HCT116 (cell line): ENCODE measurements around the gene LIMD2. TPM values are rescaled to one million over a fixed set of nuclear protein-coding genes. Genes with fewer than 3 reads are reported as not detected.
A peak's percentile ranks its signal among the peaks of the same experiment; 100 is the strongest.

Experiments used
- ATAC-seq: fragments of 200-7000 bp; cut with Tn5 transposase; 2 replicates; pipeline ENCODE4 v1.9.1; 2020; ENCODE audit warnings: mild to moderate bottlenecking, moderate library complexity
- BruUV-seq: library from RNA; stranded (reverse); fragments of 400-500 nt; replicated peaks from 2 replicates; lab custom pipeline; 2021; lab: Mats Ljungman, UMichigan
- CTCF ChIA-PET: fragments of 300-600 bp; sonication (Branson Sonifier 250); formaldehyde crosslinking; loops from one replicate; lab custom pipeline; 2021; ENCODE audit warnings: antibody characterized with exemption; lab: Charles Lee
- POLR2A ChIA-PET: fragments of 300-600, 350-600 bp; sonication (Branson Sonifier 250); formaldehyde crosslinking; loops from one replicate; lab custom pipeline; 2021; ENCODE audit warnings: antibody characterized with exemption; lab: Charles Lee
- RAD21 ChIA-PET, 2 experiments: fragments of 300-600 bp; sonication (Branson Sonifier 250); formaldehyde crosslinking; loops; one replicate each; lab custom pipeline; 2023; ENCODE audit warnings: low total read pairs in 2 of 2; ENCODE audit not compliant: uncharacterized antibody in 2 of 2, unreplicated experiment in 2 of 2, low non-redundant PET in 1 of 2; lab: Charles Lee
- DNase-seq: peaks from one replicate; pipeline ENCODE4 v3.0.0-alpha.2; 2010; ENCODE audit warnings: low read depth, low spot score
- H2AFZ ChIP-seq: fragments of 200-600 bp; shearing (Covaris generic), sonication (generic); 2 replicates; pipeline ENCODE4 v1.6.1; 2017; ENCODE audit warnings: low read depth, mixed run types, mixed read lengths, antibody characterized with exemption, low read length; ENCODE audit not compliant: poor library complexity, severe bottlenecking
- H3K27ac ChIP-seq: 2 replicates; pipeline ENCODE4 v1.5.1; 2012; ENCODE audit warnings: low read depth, low read length
- H3K27me3 ChIP-seq: fragments of 200-600 bp; sonication (generic); 2 replicates; pipeline ENCODE4 v1.6.1; 2016; ENCODE audit warnings: mixed run types, low read length, mixed read lengths; ENCODE audit not compliant: insufficient read depth
- H3K36me3 ChIP-seq, 2 experiments: fragments of 200-500 bp in 1 of 2; fragments of 200-600 bp in 1 of 2; sonication (Bioruptor generic) in 1 of 2; sonication (generic) in 1 of 2; 2 replicates each; pipeline versions ENCODE4 v1.5.1 to v1.6.1; 2014 to 2016; ENCODE audit warnings: low read length in 2 of 2, inconsistent platforms in 1 of 2, mixed read lengths in 1 of 2, mixed run types in 1 of 2; ENCODE audit not compliant: insufficient read depth in 2 of 2, control insufficient read depth in 1 of 2
- H3K4me1 ChIP-seq, 2 experiments: fragments of 200-600 bp in 1 of 2; sonication (generic) in 1 of 2; 2 replicates each; pipeline versions ENCODE4 v1.5.1 to v1.6.1; 2012 to 2017; ENCODE audit warnings: low read length in 2 of 2, inconsistent platforms in 1 of 2, mild to moderate bottlenecking in 1 of 2, mixed read lengths in 1 of 2, mixed run types in 1 of 2, moderate library complexity in 1 of 2; ENCODE audit not compliant: insufficient read depth in 2 of 2, control insufficient read depth in 1 of 2
- H3K4me2 ChIP-seq: fragments of 200-600 bp; sonication (generic); 2 replicates; pipeline ENCODE4 v1.6.1; 2017; ENCODE audit warnings: mixed run types, low read length, mixed read lengths
- H3K4me3 ChIP-seq, 2 experiments: fragments of 200-600 bp in 1 of 2; sonication (generic) in 1 of 2; replicated peaks in 1 of 2; 2 replicates each; pipeline ENCODE4 v1.5.1; 2011 to 2016; ENCODE audit warnings: low read length in 2 of 2, control low read depth in 1 of 2, low read depth in 1 of 2, mild to moderate bottlenecking in 1 of 2, mixed read lengths in 1 of 2, mixed run types in 1 of 2
- H3K79me2 ChIP-seq: fragments of 200-600 bp; sonication (generic); 2 replicates; pipeline ENCODE4 v1.6.1; 2017; ENCODE audit warnings: mild to moderate bottlenecking, mixed run types, low read length, moderate library complexity, mixed read lengths; ENCODE audit not compliant: insufficient read depth
- H3K9ac ChIP-seq: fragments of 200-600 bp; sonication (generic); 2 replicates; pipeline ENCODE4 v1.6.1; 2016; ENCODE audit warnings: low read length, mixed read lengths
- H3K9me2 ChIP-seq: fragments of 200-600 bp; sonication (generic), shearing (Covaris generic); 2 replicates; pipeline ENCODE4 v1.6.1; 2017; ENCODE audit warnings: mixed run types, mild to moderate bottlenecking, moderate library complexity; ENCODE audit not compliant: insufficient read depth
- H3K9me3 ChIP-seq, 2 experiments: fragments of 200-500 bp in 1 of 2; fragments of 200-600 bp in 1 of 2; sonication (Bioruptor generic) in 1 of 2; sonication (generic) in 1 of 2; 2 replicates each; pipeline ENCODE4 v1.6.1; 2014 to 2017; ENCODE audit warnings: low read length in 2 of 2, mixed read lengths in 2 of 2, inconsistent platforms in 1 of 2, low read depth in 1 of 2, mild to moderate bottlenecking in 1 of 2, mixed run types in 1 of 2, moderate library complexity in 1 of 2; ENCODE audit not compliant: control insufficient read depth in 1 of 2, insufficient read depth in 1 of 2
- H4K20me1 ChIP-seq: fragments of 200-600 bp; sonication (generic), shearing (Covaris generic); 2 replicates; pipeline ENCODE4 v1.6.1; 2017; ENCODE audit warnings: mixed run types, mild to moderate bottlenecking, moderate library complexity; ENCODE audit not compliant: insufficient read depth
- ATF3 ChIP-seq: IDR thresholded peaks from 2 replicates; pipeline ENCODE4 v1.6.1; 2012
- CBX3 ChIP-seq: IDR thresholded peaks from 2 replicates; pipeline ENCODE4 v1.6.1; 2012; ENCODE audit warnings: low read depth
- CEBPB ChIP-seq: IDR thresholded peaks from 2 replicates; pipeline ENCODE4 v1.6.1; 2012; ENCODE audit warnings: low read depth
- EGR1 ChIP-seq: IDR thresholded peaks from 2 replicates; pipeline ENCODE4 v1.6.1; 2012; ENCODE audit warnings: low read depth
- ELF1 ChIP-seq: IDR thresholded peaks from 2 replicates; pipeline ENCODE4 v1.6.1; 2012; ENCODE audit warnings: low read depth, borderline replicate concordance
- EZH2 ChIP-seq: fragments of 200-600 bp; sonication (generic); IDR thresholded peaks from 2 replicates; pipeline ENCODE4 v1.6.1; 2017; ENCODE audit warnings: antibody characterized with exemption, mixed run types
- JUND ChIP-seq: IDR thresholded peaks from 2 replicates; pipeline ENCODE4 v1.6.1; 2012
- MAX ChIP-seq: IDR thresholded peaks from 2 replicates; pipeline ENCODE4 v1.6.1; 2012
- RAD21 ChIP-seq: IDR thresholded peaks from 2 replicates; pipeline ENCODE4 v1.6.1; 2012; ENCODE audit warnings: low read depth, mild to moderate bottlenecking
- ZBTB33 ChIP-seq: IDR thresholded peaks from 2 replicates; pipeline ENCODE4 v1.6.1; 2011; ENCODE audit warnings: mild to moderate bottlenecking, low read length, moderate library complexity; ENCODE audit not compliant: insufficient replicate concordance; ENCODE audit errors: extremely low read depth
- ZFX ChIP-seq: fragments of 450-650 bp; IDR thresholded peaks from 2 replicates; pipeline ENCODE4 v1.6.1; 2017
- ZNF274 ChIP-seq: fragments of 200-500 bp; sonication (Bioruptor generic); IDR thresholded peaks from 2 replicates; pipeline ENCODE4 v1.6.1; 2014; ENCODE audit warnings: mild to moderate bottlenecking, low read depth, low read length, inconsistent platforms
- intact Hi-C: fragments of 100-400 bp; cut with micrococcal nuclease; formaldehyde crosslinking; loops from 2 replicates; pipeline ENCODE4 v1.10.0; 2022
- total RNA-seq: library from RNA; stranded (reverse); gene quantifications from one replicate; pipeline ENCODE4 v1.2.1, GENCODE V29; 2021; ENCODE audit not compliant: unreplicated experiment
- TF ChIP-seq, protein P1 (sequence below): IDR thresholded peaks from 2 replicates; pipeline ENCODE4 v1.6.1; 2012; ENCODE audit warnings: low read depth
- TF ChIP-seq, protein P2 (sequence below), 3 experiments: fragments of 200-600 bp in 1 of 3; sonication (generic) in 1 of 3; IDR thresholded peaks in 2 of 3; conservative IDR thresholded peaks in 1 of 3; 2 replicates each; pipeline ENCODE4 v1.5.1; 2012 to 2017; ENCODE audit warnings: low read depth in 2 of 3, low read length in 2 of 3, antibody characterized with exemption in 1 of 3, borderline replicate concordance in 1 of 3, control low read depth in 1 of 3, mild to moderate bottlenecking in 1 of 3, mixed read lengths in 1 of 3, mixed run types in 1 of 3, moderate library complexity in 1 of 3; ENCODE audit not compliant: insufficient read depth in 1 of 3

Gene LIMD2
- total RNA-seq, 1 experiment from 2014 or later, result 8.4 TPM

DNA sequence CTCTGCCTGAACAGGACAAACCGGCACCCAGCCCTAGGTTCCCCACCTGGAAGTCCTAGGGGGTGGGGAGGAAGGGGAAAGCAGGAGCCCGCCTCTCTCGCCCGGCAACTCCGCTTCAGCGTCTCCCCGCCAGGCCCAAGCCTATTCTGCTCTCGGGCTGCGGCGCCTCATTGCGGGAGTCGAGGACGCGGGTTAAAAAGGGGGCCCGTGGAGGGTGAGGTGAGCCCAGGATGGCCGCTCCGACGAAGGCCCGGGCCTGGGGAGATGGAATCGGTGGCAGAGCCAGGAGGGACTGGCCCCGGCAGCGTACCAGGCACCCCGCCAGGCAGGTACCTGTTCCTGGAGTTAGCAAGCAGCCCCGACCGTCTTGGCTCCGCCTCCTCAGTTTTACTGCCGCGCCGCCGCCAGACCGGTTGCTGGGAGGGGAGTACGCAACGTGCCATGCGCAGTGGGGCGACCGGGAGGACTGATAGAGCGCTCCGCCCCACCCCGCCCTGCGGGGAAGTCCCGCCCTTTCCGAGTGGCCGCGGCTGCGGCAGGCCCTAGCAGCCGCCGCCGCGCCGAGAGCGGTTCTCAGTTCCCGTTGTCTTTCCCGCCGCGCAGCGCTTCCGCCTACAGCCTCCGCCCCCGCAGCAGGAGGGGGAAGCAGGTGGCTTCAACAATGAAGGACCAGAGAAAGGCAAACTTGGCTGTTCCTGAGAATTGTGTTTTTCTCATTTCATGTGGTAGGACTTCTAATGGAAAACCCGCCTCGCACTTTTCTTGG, 41.7 kb upstream of the LIMD2 start, which contains the start of gene STRADA (continued):
- TF ChIP-seq, protein P1, sequence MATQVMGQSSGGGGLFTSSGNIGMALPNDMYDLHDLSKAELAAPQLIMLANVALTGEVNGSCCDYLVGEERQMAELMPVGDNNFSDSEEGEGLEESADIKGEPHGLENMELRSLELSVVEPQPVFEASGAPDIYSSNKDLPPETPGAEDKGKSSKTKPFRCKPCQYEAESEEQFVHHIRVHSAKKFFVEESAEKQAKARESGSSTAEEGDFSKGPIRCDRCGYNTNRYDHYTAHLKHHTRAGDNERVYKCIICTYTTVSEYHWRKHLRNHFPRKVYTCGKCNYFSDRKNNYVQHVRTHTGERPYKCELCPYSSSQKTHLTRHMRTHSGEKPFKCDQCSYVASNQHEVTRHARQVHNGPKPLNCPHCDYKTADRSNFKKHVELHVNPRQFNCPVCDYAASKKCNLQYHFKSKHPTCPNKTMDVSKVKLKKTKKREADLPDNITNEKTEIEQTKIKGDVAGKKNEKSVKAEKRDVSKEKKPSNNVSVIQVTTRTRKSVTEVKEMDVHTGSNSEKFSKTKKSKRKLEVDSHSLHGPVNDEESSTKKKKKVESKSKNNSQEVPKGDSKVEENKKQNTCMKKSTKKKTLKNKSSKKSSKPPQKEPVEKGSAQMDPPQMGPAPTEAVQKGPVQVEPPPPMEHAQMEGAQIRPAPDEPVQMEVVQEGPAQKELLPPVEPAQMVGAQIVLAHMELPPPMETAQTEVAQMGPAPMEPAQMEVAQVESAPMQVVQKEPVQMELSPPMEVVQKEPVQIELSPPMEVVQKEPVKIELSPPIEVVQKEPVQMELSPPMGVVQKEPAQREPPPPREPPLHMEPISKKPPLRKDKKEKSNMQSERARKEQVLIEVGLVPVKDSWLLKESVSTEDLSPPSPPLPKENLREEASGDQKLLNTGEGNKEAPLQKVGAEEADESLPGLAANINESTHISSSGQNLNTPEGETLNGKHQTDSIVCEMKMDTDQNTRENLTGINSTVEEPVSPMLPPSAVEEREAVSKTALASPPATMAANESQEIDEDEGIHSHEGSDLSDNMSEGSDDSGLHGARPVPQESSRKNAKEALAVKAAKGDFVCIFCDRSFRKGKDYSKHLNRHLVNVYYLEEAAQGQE, result no peak
- TF ChIP-seq JUND, result no peak; the same call in 1 of the 2 replicates
- TF ChIP-seq ZNF274, result no peak
- no peak for TF ChIP-seq CEBPB
- TF ChIP-seq EZH2, result no peak

DNA sequence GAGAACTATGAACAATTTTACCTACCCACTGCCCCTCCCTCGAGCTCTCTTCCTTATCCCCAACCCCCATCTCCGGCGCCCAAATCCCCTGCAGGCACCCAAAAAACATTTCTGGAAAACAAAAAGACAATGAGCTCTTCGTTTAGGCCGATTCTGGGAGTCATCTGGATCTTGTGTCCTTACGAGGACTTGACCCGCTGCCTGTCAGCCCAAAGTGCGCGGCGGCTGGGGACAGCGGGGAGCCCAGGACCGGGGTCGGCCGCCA, 41.1 kb upstream of the LIMD2 start:
- intact Hi-C loops, result loop anchor here (1.0 kb wide), 1 partner anchor 32 kb away; the partner anchor contains the start of gene CCDC47
- Histone ChIP-seq H3K36me3 (peaks cover 7 to 10% of the 10 kb centered on the region in 2 experiments; a peak in 3 of 4 replicates), H3K4me2 (peak overlapping the region; percentile 89), H3K9me3 (no peaks in the 10 kb centered on the region), H3K27me3 (no peaks in the 10 kb centered on the region), H3K4me1 (peaks cover 6 to 23% of the 10 kb centered on the region in 2 experiments; a peak in 3 of 4 replicates), H2AFZ (no peak overlapping the region), H4K20me1 (no peaks in the 10 kb centered on the region; the same call in 1 of the 2 replicates), H3K4me3 (peak overlapping the region; percentile 87 to 97), H3K9me2 (no peaks in the 10 kb centered on the region), H3K79me2 (peaks cover 18% of the 10 kb centered on the region), H3K9ac (peak overlapping the region; percentile 88), H3K27ac (peak overlapping the region; percentile 89)
- ChIA-PET POLR2A (interaction anchor here (1.5 kb wide), 1 partner anchor 32 kb away, joined by 5 read pairs; the partner anchor contains the start of genes CCDC47 and DDX42), CTCF (no interaction called here), RAD21 (no interaction called here)
- DNase-seq, result no peak
- no peak for TF ChIP-seq EGR1
- no peak for TF ChIP-seq EZH2
- TF ChIP-seq RAD21, result no peak
- no peak for TF ChIP-seq ZFX
- no peak for TF ChIP-seq ZBTB33
- TF ChIP-seq ATF3, result no peak
- TF ChIP-seq, protein P2, sequence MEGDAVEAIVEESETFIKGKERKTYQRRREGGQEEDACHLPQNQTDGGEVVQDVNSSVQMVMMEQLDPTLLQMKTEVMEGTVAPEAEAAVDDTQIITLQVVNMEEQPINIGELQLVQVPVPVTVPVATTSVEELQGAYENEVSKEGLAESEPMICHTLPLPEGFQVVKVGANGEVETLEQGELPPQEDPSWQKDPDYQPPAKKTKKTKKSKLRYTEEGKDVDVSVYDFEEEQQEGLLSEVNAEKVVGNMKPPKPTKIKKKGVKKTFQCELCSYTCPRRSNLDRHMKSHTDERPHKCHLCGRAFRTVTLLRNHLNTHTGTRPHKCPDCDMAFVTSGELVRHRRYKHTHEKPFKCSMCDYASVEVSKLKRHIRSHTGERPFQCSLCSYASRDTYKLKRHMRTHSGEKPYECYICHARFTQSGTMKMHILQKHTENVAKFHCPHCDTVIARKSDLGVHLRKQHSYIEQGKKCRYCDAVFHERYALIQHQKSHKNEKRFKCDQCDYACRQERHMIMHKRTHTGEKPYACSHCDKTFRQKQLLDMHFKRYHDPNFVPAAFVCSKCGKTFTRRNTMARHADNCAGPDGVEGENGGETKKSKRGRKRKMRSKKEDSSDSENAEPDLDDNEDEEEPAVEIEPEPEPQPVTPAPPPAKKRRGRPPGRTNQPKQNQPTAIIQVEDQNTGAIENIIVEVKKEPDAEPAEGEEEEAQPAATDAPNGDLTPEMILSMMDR (IDR thresholded peaks at IDR 0.05 in 2 of 3, conservative IDR thresholded peaks at IDR 0.05 in 1 of 3; ENCODE audit: borderline replicate concordance in 1 of 3, insufficient read depth in 1 of 3, low read depth in 2 of 3, low read length in 2 of 3), result no peak
- no peak for TF ChIP-seq MAX
- TF ChIP-seq CEBPB, result no peak
- TF ChIP-seq ELF1, result no peak
- no peak for TF ChIP-seq CBX3
- ATAC-seq, result no peak
- BruUV-seq, result no TSS peak
